ENCODE data around the gene LAMP5. TPM values are rescaled to one million over a fixed set of nuclear protein-coding genes. Genes with fewer than 3 reads are reported as not detected.

LAMP5 gene
- total and polyA plus RNA-seq, 2 experiments from 2014 or later, result 0.21 to 0.29 TPM

- TF ChIP-seq, protein P1, sequence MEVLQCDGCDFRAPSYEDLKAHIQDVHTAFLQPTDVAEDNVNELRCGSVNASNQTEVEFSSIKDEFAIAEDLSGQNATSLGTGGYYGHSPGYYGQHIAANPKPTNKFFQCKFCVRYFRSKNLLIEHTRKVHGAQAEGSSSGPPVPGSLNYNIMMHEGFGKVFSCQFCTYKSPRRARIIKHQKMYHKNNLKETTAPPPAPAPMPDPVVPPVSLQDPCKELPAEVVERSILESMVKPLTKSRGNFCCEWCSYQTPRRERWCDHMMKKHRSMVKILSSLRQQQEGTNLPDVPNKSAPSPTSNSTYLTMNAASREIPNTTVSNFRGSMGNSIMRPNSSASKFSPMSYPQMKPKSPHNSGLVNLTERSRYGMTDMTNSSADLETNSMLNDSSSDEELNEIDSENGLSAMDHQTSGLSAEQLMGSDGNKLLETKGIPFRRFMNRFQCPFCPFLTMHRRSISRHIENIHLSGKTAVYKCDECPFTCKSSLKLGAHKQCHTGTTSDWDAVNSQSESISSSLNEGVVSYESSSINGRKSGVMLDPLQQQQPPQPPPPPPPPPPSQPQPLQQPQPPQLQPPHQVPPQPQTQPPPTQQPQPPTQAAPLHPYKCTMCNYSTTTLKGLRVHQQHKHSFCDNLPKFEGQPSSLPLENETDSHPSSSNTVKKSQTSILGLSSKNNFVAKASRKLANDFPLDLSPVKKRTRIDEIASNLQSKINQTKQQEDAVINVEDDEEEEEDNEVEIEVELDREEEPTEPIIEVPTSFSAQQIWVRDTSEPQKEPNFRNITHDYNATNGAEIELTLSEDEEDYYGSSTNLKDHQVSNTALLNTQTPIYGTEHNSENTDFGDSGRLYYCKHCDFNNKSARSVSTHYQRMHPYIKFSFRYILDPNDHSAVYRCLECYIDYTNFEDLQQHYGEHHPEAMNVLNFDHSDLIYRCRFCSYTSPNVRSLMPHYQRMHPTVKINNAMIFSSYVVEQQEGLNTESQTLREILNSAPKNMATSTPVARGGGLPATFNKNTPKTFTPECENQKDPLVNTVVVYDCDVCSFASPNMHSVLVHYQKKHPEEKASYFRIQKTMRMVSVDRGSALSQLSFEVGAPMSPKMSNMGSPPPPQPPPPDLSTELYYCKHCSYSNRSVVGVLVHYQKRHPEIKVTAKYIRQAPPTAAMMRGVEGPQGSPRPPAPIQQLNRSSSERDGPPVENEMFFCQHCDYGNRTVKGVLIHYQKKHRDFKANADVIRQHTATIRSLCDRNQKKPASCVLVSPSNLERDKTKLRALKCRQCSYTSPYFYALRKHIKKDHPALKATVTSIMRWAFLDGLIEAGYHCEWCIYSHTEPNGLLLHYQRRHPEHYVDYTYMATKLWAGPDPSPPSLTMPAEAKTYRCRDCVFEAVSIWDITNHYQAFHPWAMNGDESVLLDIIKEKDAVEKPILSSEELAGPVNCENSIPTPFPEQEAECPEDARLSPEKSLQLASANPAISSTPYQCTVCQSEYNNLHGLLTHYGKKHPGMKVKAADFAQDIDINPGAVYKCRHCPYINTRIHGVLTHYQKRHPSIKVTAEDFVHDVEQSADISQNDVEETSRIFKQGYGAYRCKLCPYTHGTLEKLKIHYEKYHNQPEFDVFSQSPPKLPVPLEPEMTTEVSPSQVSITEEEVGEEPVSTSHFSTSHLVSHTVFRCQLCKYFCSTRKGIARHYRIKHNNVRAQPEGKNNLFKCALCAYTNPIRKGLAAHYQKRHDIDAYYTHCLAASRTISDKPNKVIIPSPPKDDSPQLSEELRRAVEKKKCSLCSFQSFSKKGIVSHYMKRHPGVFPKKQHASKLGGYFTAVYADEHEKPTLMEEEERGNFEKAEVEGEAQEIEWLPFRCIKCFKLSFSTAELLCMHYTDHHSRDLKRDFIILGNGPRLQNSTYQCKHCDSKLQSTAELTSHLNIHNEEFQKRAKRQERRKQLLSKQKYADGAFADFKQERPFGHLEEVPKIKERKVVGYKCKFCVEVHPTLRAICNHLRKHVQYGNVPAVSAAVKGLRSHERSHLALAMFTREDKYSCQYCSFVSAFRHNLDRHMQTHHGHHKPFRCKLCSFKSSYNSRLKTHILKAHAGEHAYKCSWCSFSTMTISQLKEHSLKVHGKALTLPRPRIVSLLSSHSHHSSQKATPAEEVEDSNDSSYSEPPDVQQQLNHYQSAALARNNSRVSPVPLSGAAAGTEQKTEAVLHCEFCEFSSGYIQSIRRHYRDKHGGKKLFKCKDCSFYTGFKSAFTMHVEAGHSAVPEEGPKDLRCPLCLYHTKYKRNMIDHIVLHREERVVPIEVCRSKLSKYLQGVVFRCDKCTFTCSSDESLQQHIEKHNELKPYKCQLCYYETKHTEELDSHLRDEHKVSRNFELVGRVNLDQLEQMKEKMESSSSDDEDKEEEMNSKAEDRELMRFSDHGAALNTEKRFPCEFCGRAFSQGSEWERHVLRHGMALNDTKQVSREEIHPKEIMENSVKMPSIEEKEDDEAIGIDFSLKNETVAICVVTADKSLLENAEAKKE (CRISPR knock-in tag; IDR thresholded peaks at IDR 0.05), result no peak
- TF ChIP-seq EZH2 (IDR thresholded peaks at IDR 0.05; ENCODE audit: low read depth, unreplicated experiment) (no peak), REST (IDR thresholded peaks at IDR 0.05; ENCODE audit: unreplicated experiment) (no peak), EZH2phosphoT487 (IDR thresholded peaks at IDR 0.05; ENCODE audit: unreplicated experiment) (no peak), STAT1 (IDR thresholded peaks at IDR 0.05; ENCODE audit: unreplicated experiment) (no peak), POLR2AphosphoS5 (IDR thresholded peaks at IDR 0.05; ENCODE audit: low read depth) (no peak), ETS1 (IDR thresholded peaks at IDR 0.05) (no peak)
Measured at GRCh38 chr20:9565910-9566550, 51.6 kb downstream of the LAMP5 start (continued).

All from GM23338 (cell line).